ENCODE measurements around the gene STYXL2.
A peak's percentile ranks its signal among the peaks of the same experiment; 100 is the strongest.

Gene STYXL2

GRCh38 chr1:167081594-167082156 is 12.2 kb upstream of the STYXL2 start:
- no peak for DNase-seq

- DNase-seq: peak in 1 of 2 experiments; percentile 14
These were observed 11.3 kb upstream of the STYXL2 start for GRCh38 chr1:167082511-167083027.

GRCh38 chr1:167083066-167083665 is 10.7 kb upstream of the STYXL2 start:
- DNase-seq: peak; percentile 62 to 74

GRCh38 chr1:167083871-167084270 is 10.0 kb upstream of the STYXL2 start:
- no peak for DNase-seq

GRCh38 chr1:167084757-167085156 is 9.1 kb upstream of the STYXL2 start:
- no peak for DNase-seq

- DNase-seq: no peak
These were observed 7.8 kb upstream of the STYXL2 start for GRCh38 chr1:167086033-167086432.

GRCh38 chr1:167086768-167087167 is 7.1 kb upstream of the STYXL2 start:
- no peak for DNase-seq

- DNase-seq: no peak
These were observed 5.0 kb upstream of the STYXL2 start for GRCh38 chr1:167088746-167089417.

GRCh38 chr1:167089939-167090313 is 3.9 kb upstream of the STYXL2 start:
- no peak for DNase-seq

- no peak for DNase-seq
These were observed 3.4 kb upstream of the STYXL2 start, which contains the start of gene GPA33 for GRCh38 chr1:167090314-167090942. TSS of gene GPA33 (minus strand) at chr1:167090377. CDS start at chr1:167090287, 90 bp downstream.

- no peak for DNase-seq
These were observed 1.2 kb upstream of the STYXL2 start for GRCh38 chr1:167092653-167093052.

- DNase-seq: no peak
These were observed 815 bp downstream of the STYXL2 start for GRCh38 chr1:167094690-167095089.

GRCh38 chr1:167095368-167095767 is 1.5 kb downstream of the STYXL2 start:
- DNase-seq: no peak

GRCh38 chr1:167099851-167100250 is 6.0 kb downstream of the STYXL2 start:
- no peak for DNase-seq

- no peak for DNase-seq
These were observed 6.9 kb downstream of the STYXL2 start for GRCh38 chr1:167100730-167101129.

GRCh38 chr1:167101754-167102153 is 7.9 kb downstream of the STYXL2 start:
- DNase-seq: no peak

- DNase-seq: no peak
These were observed 9.2 kb downstream of the STYXL2 start for GRCh38 chr1:167102906-167103573.

- no peak for DNase-seq
These were observed 10.4 kb downstream of the STYXL2 start for GRCh38 chr1:167104256-167104633.

- DNase-seq: no peak
These were observed 11.6 kb downstream of the STYXL2 start for GRCh38 chr1:167105271-167106118.

GRCh38 chr1:167106119-167106461 is 12.2 kb downstream of the STYXL2 start:
- no peak for DNase-seq

- no peak for DNase-seq
These were observed 13.6 kb downstream of the STYXL2 start for GRCh38 chr1:167107456-167107855.

- DNase-seq: no peak
These were observed 15.2 kb downstream of the STYXL2 start for GRCh38 chr1:167109125-167109524.

All from SHP77 (cell line).